ENCODE measurements around the gene HAUS1. TPM values are rescaled to one million over a fixed set of nuclear protein-coding genes. Genes with fewer than 3 reads are reported as not detected.

HAUS1 gene
- total and polyA plus RNA-seq, 2 of the 4 experiments (the other 2 are of a cell fraction): 25.3 to 33.4 TPM

DNA sequence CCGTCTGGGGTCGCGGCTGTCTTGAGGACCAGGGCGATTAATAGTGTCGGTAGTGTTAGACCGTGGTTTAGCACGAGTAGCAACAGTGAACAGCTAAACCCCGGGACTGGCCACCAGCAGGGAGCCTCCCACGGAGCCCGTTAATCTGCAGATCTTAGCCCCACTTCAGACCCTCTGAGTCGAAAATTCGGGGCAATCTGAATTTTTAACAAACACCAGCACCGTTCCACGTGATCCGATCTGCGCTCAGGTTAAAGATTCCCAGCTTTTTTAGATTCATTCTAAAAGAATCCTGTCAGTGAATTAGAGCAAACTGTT, 5.6 kb upstream of the HAUS1 start:
- H3K4ac ChIP-seq (ENCODE audit: low read depth, low read length): peak overlapping the region; percentile 89
- ATAC-seq (ENCODE audit: low read depth) (no peak), DNase-seq (no peak)
- peak overlapping the region; percentile 40; the same call in 1 of the 2 replicates for H2AK5ac ChIP-seq (ENCODE audit: low read depth, low read length)
- peak overlapping the region; percentile 99 for H2AFZ ChIP-seq (replicated peaks; ENCODE audit: low read length, poor library complexity)
- peak overlapping the region; percentile 59; the same call in 1 of the 2 replicates for H3K56ac ChIP-seq (ENCODE audit: extremely low read depth, insufficient read depth, low read length)
- peak overlapping the region; percentile 89 for H3K27ac ChIP-seq (ENCODE audit: insufficient read depth, low read length)
- peak overlapping the region; percentile 92 for H2AK9ac ChIP-seq (replicated peaks; ENCODE audit: low read depth, low read length, poor library complexity)
- peak overlapping the region; percentile 89 for H2BK5ac ChIP-seq (ENCODE audit: low read depth, low read length, poor library complexity, severe bottlenecking)
- intact Hi-C loops (cut with micrococcal nuclease) (no loop called here), in situ Hi-C loops (cut with MboI; ENCODE audit: low sequenced_read_pairs) (no loop called here), dilution Hi-C loops (cut with HindIII; ENCODE audit: low sequenced_read_pairs, unreplicated experiment) (no loop called here)
- ChIA-PET POLR2A (ENCODE audit: unreplicated experiment) (no interaction called here), CTCF (no interaction called here)
- no TSS peak for BruUV-seq (replicated peaks)
- peaks cover 24% of the 10 kb centered on the region for H4K20me1 ChIP-seq (ENCODE audit: insufficient read depth, low read length)
- H3K27me3 ChIP-seq (ENCODE audit: control insufficient read depth, insufficient read depth, low read length): no peaks in the 10 kb centered on the region
- peaks cover 4 to 15% of the 10 kb centered on the region in 2 experiments for H3K79me1 ChIP-seq (ENCODE audit: low read depth in 1 of 2, low read length in 2 of 2)
- H3K23ac ChIP-seq (ENCODE audit: low read depth, low read length): peak overlapping the region; percentile 67; the same call in 1 of the 2 replicates
- H3K9me3 ChIP-seq (ENCODE audit: control insufficient read depth, insufficient read depth, low read length): no peaks in the 10 kb centered on the region
- TF ChIP-seq RFX5 (IDR thresholded peaks at IDR 0.05; ENCODE audit: low read depth, low read length) (no peak), FOS (IDR thresholded peaks at IDR 0.05; ENCODE audit: low read depth, low read length) (no peak), POLR2A (IDR thresholded peaks at IDR 0.05; ENCODE audit: low read depth, low read length) (no peak), ELK1 (IDR thresholded peaks at IDR 0.05; ENCODE audit: borderline replicate concordance, low read depth, low read length) (no peak), RAD21 (IDR thresholded peaks at IDR 0.05; ENCODE audit: low read length) (no peak), CHD1 (IDR thresholded peaks at IDR 0.05; ENCODE audit: low read depth, low read length) (no peak), RCOR1 (IDR thresholded peaks at IDR 0.05; ENCODE audit: insufficient replicate concordance, low read length) (no peak), MAFK (IDR thresholded peaks at IDR 0.05; ENCODE audit: low read depth, low read length) (no peak), MXI1 (IDR thresholded peaks at IDR 0.05; ENCODE audit: borderline replicate concordance, low read depth, low read length) (no peak)
- TF ChIP-seq, protein P1, sequence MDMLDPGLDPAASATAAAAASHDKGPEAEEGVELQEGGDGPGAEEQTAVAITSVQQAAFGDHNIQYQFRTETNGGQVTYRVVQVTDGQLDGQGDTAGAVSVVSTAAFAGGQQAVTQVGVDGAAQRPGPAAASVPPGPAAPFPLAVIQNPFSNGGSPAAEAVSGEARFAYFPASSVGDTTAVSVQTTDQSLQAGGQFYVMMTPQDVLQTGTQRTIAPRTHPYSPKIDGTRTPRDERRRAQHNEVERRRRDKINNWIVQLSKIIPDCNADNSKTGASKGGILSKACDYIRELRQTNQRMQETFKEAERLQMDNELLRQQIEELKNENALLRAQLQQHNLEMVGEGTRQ (IDR thresholded peaks at IDR 0.05; ENCODE audit: low read depth, low read length): no peak
- peak overlapping the region; percentile 90 for H4K5ac ChIP-seq (ENCODE audit: low read depth, low read length)
- peaks cover 3% of the 10 kb centered on the region for H3K4me1 ChIP-seq (ENCODE audit: control insufficient read depth, insufficient read depth, low read length)
- peak overlapping the region; percentile 46; the same call in 1 of the 2 replicates for H2BK20ac ChIP-seq (ENCODE audit: low read depth, low read length)
- WGBS, 2 experiments (ENCODE audit: extremely low coverage in 2 of 2, insufficient read length in 1 of 2): no CpG with 5 or more reads among the region's 16 CpGs
- peak overlapping the region; percentile 40; the same call in 1 of the 3 replicates for H2BK15ac ChIP-seq (ENCODE audit: low read depth, low read length)
- H3K4me3 ChIP-seq (ENCODE audit: insufficient read depth, low read depth, low read length): peak overlapping the region; percentile 91
- H3K36me3 ChIP-seq (ENCODE audit: control insufficient read depth, insufficient read depth, low read length): peaks cover 7% of the 10 kb centered on the region
- peak overlapping the region; percentile 98 to 100 for H4K8ac ChIP-seq (ENCODE audit: low read depth in 2 of 2, low read length in 2 of 2)
- peak overlapping the region; percentile 84 for H4K91ac ChIP-seq (ENCODE audit: insufficient read depth, low read depth, low read length)
- H3K9me1 ChIP-seq (ENCODE audit: insufficient read depth, low read length): 0 out of 2 replicates have a peak, but pooled peaks cover 3% of the 10 kb centered on the region
- peak overlapping the region; percentile 71 for H3K9ac ChIP-seq (ENCODE audit: low read depth, low read length)
- H3K14ac ChIP-seq (replicated peaks; ENCODE audit: low read depth, low read length): peak overlapping the region; percentile 97
- H3K18ac ChIP-seq (ENCODE audit: low read depth, low read length): peak overlapping the region; percentile 6
- H2BK120ac ChIP-seq (ENCODE audit: low read depth, low read length): peak overlapping the region; percentile 89
- H3K4me2 ChIP-seq (ENCODE audit: low read depth, low read length): peak overlapping the region; percentile 56

All from IMR-90 (cell line).